Endothelial cell of umbilical vein (primary cell): ENCODE results near the gene CRYBG3.

Source experiments
- CTCF ChIP-seq, 2 donors: IDR thresholded peaks; 1 replicate in 1 of 2; 2 replicates in 1 of 2; pipeline ENCODE4 v1.5.1; 2011; ENCODE audit warnings: low read length in 2 of 2, mild to moderate bottlenecking in 2 of 2, moderate library complexity in 2 of 2, control low read depth in 1 of 2, inconsistent platforms in 1 of 2, low read depth in 1 of 2; ENCODE audit not compliant: insufficient read depth in 1 of 2; ENCODE audit errors: extremely low read depth in 1 of 2
- EZH2 ChIP-seq: IDR thresholded peaks from 2 replicates; pipeline ENCODE4 v1.6.1; 2012; ENCODE audit warnings: borderline replicate concordance, low read depth, mild to moderate bottlenecking, moderate library complexity, low read length, inconsistent platforms; ENCODE audit not compliant: severe bottlenecking
- MYC ChIP-seq: IDR thresholded peaks from one replicate; pipeline ENCODE4 v1.6.1; 2011; ENCODE audit warnings: mild to moderate bottlenecking, low read depth, low read length
- POLR2A ChIP-seq: IDR thresholded peaks from 2 replicates; pipeline ENCODE4 v1.6.1; 2012; ENCODE audit warnings: low read depth, mild to moderate bottlenecking, control low read depth, low read length

GRCh38 chr3:97896547-97896946 is 74.7 kb downstream of the CRYBG3 start:
- TF ChIP-seq CTCF (IDR thresholded peaks at IDR 0.05; ENCODE audit: extremely low read depth in 1 of 2, insufficient read depth in 1 of 2, low read depth in 1 of 2, low read length in 2 of 2) (no peak), POLR2A (no peak), EZH2 (no peak), MYC (no peak)
